GM19372 (cell line): ENCODE data around the gene B3GNT7.
"Not testable (repeated sequence)": the region's sequence is repeated elsewhere in the genome, so short reads cannot be mapped to it uniquely, and the experiment has no call there.

ENCODE experiments used
- ATAC-seq: cut with Tn5 transposase; IDR thresholded peaks from one replicate; pipeline ENCODE4 v1.9.1; 2021; ENCODE audit warnings: mild to moderate bottlenecking, low read depth, moderate library complexity; ENCODE audit not compliant: unreplicated experiment

B3GNT7 gene

DNA sequence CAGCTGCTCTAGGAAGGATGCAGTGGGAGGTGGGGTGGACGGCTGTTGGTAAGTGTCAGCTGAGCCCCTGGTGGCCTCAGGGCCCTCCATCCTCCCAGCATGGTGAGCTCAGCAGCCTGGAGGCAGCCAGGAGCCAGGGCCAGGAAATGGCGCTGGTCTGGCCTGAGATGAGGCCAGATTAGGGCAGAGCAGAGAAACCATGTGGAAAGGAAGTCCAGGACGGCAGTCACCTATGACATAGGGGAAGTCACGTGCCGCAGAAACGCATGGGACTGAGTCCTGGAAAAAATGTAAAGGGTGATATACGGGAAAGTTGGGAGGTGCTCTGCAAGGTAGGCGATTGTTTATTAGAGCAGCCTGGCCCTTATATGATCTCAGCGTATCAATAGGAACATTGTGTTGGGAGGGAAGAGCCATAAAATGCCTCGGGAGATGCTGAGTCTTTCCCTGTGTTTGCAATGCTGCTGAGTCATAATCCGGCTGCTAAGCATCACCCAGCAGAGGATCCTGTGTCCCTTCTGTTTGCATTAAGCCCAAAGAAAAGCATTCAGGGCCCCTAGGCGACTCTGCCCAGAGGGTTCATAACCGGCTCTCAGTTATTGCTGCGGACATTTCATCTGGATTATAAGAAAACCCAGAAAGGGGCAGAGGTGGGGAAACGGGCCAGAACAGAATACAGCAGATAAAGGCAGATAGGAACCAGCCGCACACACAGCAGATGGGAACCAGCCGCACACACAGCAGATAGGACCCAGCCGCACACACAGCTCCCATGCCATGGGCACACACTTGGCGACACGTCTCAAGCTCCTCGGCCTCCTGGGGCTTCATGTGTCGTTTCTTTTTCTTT lies 30.3 kb upstream of the B3GNT7 start:
- ATAC-seq: no peak

- ATAC-seq: no peak
Measured at GRCh38 chr2:231367178-231367577, 28.3 kb upstream of the B3GNT7 start.

GRCh38 chr2:231369580-231370428 lies 25.7 kb upstream of the B3GNT7 start:
- ATAC-seq: no peak

- no peak for ATAC-seq
Measured at GRCh38 chr2:231370429-231370748, 25.1 kb upstream of the B3GNT7 start.

GRCh38 chr2:231370749-231371429 lies 24.6 kb upstream of the B3GNT7 start:
- ATAC-seq: no peak

- no peak for ATAC-seq
Measured at GRCh38 chr2:231371430-231372054, 24.0 kb upstream of the B3GNT7 start.

DNA sequence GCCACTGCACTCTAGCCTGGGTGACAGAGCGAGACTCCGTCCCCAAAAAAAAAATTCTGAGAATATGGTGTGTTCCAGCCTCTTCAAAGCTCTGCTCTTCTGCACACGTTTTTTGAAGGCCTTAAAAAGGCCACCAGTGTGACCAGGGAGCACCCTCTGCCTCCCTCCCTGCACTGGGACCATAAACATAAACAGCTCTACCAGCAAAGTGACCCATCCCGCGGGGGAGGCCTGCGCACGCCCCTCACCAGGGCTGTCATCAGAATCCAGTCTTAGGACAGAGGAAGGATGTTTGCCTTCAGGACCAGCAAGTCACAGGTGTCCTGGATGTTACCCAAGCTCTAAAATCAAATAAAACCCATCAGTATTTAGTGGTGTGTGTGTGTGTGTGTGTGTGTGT lies 23.2 kb upstream of the B3GNT7 start:
- no peak for ATAC-seq

DNA sequence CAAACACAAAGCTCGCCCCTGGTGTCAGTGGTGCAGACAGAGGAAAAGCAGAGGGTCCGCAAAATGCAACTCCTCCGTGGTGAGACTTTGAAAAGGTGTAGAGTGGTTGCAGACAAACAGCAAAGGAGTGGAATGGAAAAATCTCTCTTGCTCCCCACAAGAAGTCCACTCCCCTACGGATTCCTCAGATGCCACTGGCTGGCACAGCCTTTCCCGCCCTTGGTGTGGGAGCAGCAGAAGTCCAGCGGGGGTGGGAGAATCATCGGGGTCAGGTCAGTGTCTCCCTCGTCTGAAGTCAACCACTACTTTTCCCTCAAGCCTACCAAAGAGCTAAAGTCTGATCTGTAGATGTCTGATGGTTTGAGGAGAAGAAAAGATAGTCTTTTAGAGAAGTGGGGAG lies 22.3 kb upstream of the B3GNT7 start:
- ATAC-seq: no peak

DNA sequence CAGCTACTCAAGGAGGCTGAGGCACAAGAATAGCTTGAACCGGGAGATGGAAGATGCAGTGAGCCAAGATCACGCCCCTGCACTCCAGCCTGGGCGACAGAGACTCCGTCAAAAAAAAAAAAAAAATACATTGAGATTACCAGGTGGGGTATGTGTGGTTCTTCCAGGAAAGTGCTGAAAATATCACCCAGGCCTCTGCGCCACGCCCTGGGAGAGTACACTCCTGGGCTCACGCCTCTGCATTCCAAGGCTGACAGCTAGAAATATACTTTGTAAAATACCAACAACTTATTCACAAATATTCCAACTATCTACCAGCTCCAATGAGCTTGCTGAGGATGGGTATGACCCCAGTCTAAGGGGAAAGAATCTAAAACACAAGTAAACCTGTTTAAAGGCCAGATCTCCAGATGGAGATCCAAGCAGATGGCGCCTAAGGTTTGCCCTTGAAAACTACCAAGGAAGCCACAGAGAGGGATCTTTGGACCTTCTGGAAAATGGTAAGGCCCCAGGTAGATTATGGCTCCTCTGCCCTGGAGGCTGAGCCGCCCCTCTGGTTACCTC lies 21.6 kb upstream of the B3GNT7 start:
- ATAC-seq: no peak

DNA sequence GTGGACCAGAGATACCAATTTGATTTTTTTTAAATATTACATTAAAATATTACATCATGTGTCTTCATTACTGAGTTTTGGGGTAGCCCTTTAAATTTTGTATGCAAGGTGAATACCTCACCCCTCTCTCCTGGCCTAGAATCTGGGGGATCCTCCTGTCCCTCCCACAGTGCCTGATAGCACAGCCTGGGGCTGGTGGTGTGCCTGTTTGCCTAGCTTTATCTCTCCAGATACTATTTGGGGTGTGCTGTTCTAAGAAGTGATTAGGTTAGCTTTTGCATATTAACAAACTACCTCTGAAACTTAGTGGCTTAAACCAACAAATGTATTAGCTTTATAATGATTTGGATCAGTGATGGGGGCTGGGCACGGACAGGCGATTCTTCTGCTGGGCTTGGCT lies 20.7 kb upstream of the B3GNT7 start:
- no peak for ATAC-seq

GRCh38 chr2:231375994-231376615 lies 19.4 kb upstream of the B3GNT7 start:
- not testable (repeated sequence) for ATAC-seq

- ATAC-seq: no peak
Measured at GRCh38 chr2:231376857-231377256, 18.7 kb upstream of the B3GNT7 start.

DNA sequence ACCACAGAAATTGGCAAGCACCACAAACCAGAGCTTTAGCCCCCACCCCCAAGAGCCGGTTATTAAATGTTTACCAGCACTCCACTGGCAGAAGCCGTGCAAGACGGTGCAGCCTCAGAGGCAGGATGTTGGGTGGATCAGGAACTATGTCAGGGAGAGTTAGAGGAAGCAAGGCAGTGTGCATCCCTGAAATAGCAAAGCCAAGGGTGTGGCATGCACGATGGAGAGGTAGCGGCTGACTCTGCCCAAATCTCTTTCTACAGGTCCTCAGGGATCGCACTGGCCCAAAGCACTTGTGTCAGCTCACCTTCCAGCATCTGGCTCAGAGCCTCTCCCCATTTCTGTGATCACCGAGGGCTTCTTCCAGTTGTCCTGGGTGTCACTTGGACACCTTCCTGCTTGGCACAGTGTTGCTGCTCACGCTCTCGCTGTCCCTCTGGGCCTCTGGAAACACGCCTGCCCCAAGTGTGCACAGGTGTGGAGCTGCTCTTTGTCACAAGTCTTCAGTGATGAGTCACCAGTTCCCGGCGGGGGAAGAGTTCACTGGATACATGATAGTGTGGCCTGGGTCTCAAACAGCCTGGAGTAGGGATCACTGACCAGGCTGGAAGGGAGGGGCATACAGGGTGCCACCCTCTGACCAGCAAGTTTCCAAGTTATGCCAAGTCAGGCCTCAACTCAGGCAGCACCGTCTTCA lies 17.3 kb upstream of the B3GNT7 start:
- ATAC-seq: no peak

GRCh38 chr2:231379266-231380215 lies 16.0 kb upstream of the B3GNT7 start:
- ATAC-seq: no peak

DNA sequence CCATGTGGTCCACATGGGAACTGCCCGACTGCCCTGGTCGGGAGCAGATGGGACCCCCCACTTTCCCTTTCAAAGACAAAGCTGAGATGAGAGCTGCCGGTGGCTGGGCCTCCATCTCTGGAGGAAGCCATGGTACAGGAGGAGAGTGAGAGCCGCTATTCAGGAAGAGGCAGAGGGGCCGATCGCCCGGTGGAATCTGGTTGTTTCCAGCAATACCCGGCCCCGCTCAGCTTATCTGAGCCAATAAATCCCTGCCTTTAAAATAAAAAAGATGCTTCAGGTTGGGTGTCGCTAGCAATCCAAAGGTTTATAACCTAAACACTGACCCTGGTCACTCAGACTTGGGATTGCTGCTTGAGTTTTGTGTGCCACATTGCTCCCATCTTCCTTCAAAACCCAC lies 15.2 kb upstream of the B3GNT7 start:
- no peak for ATAC-seq

DNA sequence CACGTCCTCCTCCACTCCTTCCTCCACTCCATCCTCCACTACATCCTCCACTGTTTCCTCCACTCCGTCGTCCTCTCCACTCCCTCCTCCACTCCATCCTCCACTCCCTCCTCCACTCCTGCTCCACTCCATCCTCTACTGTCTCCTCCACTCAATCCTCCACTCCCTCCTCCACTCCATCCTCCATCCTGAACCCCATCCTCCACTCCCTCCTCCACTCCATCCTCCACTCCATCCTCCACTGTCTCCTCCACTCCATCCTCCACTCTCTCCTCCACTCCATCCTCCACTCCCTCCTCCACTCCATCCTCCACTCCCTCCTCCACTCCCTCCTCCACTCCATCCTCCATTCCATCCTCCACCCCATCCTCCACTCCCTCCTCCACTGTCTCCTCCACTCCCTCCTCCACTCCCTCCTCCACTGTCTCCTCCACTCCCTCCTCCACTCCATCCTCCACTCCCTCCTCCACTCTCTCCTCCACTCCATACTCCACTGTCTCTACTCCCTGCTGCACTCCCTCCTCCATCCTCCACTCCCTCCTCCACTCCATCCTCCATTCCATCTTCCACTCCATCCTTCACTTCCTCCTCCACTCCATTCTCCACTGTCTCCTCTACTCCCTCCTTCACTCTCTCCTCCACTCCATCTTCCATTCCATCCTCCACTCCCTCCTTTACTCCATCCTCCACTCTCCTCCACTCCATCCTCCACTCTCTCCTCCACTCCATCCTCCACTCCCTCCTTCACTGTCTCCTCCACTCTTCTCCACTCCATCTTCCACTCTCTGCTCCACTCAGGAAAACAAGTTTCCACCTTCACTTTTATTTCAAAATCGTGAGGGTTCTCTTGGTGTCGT lies 14.3 kb upstream of the B3GNT7 start:
- ATAC-seq: no peak

DNA sequence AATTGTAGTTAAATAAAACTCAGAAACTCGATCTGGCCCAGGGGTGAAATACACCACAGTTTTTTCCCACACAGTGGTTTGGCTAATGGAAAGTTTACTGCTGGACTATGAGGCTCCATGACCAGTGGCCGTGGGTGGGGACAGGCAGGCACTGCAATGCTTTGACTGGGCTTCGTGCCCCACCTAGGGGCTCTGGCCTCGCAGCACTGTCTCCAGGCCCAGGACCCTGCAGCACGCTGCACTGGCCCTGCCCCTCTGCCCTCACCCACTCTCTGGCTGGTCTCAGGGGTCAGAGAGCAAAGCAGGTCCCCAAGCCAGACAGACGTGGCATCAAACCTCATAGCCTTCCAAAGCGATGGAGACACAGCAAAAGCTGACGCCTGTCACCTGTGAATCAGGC lies 13.4 kb upstream of the B3GNT7 start:
- no peak for ATAC-seq
